Kidney capillary endothelial cell (primary cell): ENCODE measurements around the gene GUK1.
A peak's percentile ranks its signal among the peaks of the same experiment; 100 is the strongest.

Experiments used
- DNase-seq: peaks from one replicate; pipeline ENCODE4 v3.0.0-alpha.2; 2018; ENCODE audit warnings: low spot score

The GUK1 gene

GRCh38 chr1:228139931-228140723 lies at the start of gene GUK1:
GUK1 (plus strand) TSS chr1:228140279; CDS start chr1:228140303, 24 bp downstream.
- peak; percentile 100 for DNase-seq

GRCh38 chr1:228090613-228091081 lies 49.4 kb upstream of the GUK1 start:
- no peak for DNase-seq

GRCh38 chr1:228091084-228091483 lies 49.0 kb upstream of the GUK1 start:
- DNase-seq: no peak

DNA sequence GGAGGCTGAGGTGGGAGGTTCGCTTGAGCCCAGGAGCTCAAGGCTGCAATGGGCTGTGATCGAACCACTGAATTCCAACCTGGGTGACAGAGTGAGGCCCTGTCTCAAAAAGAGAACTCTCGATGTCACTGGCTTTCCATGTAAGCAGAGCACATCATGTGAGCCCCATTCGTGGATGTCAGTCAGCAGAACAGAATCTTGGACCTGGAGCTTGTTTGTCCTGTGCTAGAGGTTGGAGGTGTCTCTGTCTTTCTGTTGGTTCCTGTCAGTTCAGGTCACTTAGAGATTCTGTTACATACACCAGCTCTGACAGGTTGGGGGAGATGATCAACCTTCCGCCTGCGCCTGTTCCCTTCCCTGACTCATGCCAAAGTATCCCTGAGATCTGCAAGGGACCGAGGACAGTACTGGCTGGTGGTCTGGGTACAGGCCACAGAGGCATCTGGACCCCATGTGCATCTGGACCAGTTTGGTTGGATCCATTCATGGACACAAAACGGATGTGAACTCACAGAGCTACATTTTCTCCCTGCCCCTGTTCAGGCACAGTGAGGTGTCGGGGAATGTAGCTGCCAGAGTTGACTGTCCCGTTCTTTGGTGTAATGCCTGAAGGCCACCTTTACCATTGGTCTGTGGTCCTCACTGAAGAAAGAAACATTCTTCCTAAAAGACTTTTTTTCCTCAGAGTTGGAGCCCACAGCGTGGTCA lies 47.6 kb upstream of the GUK1 start:
- DNase-seq: no peak

DNA sequence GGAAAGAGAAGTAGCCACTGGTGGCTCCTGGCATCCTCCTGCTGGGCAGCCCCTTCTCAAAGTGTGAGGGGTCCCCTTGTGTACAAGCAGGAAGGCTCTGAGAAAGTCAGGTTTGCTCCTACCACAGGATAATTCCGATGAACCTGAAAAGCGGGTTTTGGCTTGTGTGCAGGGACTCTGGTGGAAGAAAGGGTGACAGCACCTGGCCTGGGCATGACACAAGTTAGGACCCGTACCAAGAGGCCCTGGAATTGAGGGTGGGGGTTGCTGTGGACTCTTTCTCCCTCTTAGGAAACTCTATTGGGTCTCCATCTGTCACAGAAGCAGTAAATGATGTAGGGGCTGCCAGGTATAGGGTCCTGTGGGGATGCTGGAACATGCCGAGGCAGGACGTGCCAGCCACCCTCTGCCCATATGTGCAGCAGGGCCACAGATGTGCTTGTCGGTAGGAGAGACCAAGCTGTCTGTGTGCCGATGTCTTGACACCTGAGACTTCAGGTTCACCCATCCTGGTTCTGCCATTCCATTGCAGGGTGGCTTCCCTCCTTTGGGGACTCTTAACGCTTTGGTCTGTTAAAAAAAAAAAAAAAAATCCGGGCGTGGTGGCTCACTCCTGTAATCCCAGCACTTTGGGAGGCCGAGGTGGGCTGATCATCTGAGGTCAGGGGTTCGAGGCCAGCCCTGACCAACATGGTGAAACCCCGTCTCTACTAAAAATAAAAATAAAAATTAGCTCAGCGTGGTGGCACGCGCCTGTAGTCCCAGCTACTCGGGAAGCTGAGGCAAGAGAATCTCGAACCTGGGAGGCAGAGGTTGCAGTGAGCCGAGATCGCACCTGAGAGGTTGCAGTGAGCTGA lies 46.8 kb upstream of the GUK1 start:
- DNase-seq: no peak

DNA sequence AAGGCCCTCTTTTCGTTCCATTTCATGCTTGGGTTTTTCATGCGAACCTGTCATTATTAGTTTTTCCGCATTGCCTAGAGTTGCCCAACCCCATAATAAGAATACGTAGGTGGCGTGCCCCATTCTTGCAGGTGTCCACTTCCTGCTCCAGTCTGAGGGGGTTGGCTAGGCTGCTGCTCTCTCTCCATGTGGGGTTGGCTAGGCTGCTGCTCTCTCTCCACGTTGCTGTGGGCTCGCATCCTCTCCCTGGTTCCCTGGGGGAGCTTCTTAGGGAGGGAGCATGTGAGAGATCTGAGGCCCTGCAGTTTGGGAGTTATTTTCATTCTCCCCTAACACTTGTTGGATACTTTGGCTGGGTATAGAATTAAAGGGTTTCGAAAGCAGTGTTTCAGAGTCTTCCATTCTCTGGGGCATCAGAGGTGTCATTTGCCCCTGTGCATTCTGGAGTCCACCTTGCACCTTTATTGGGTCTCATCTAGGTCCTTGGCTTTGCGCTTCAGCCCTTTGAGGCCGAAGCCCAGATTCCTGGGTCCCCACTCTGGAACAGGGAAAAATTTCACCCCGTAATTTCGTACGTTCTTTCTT lies 45.6 kb upstream of the GUK1 start:
- DNase-seq: no peak

DNA sequence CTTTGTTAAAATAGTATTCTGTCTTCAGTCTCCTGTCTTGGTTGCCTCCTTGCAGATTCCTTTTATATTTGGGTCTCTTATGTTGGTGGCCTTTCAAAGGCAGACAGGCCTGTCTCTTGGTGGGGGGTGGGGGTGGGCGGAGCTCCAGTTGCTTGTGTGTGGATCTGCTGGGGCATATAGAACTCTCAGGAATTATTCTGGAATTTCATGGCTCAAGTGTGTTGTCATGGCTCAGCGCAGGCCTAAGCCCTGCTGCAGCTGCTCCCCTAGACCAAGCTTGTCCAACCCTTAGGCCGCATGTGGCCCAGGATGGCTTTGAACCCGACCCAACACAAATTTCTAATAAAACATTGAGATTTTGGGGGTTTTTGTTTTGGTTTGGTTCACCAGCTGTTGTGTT lies 44.9 kb upstream of the GUK1 start:
- DNase-seq: no peak

DNA sequence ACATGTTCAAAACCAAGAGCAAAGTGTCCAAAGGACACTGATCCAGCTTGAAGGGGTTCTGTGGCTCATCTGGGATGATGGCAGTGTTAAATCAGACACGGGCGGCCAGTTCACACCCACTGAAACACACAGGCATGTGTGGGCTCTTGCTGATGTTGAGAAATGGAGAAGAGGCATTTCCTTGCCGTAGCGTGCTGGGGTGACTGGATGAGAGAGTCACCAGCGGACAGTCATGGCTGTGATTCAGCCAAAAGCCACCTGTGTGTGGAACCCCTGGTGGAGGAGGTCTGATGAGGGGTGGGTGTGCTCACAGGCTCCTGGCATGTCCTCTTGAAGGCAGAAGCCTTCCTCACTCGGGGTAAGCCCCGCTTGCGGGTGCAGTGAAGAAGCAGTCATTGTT lies 44.1 kb upstream of the GUK1 start:
- DNase-seq: no peak

DNA sequence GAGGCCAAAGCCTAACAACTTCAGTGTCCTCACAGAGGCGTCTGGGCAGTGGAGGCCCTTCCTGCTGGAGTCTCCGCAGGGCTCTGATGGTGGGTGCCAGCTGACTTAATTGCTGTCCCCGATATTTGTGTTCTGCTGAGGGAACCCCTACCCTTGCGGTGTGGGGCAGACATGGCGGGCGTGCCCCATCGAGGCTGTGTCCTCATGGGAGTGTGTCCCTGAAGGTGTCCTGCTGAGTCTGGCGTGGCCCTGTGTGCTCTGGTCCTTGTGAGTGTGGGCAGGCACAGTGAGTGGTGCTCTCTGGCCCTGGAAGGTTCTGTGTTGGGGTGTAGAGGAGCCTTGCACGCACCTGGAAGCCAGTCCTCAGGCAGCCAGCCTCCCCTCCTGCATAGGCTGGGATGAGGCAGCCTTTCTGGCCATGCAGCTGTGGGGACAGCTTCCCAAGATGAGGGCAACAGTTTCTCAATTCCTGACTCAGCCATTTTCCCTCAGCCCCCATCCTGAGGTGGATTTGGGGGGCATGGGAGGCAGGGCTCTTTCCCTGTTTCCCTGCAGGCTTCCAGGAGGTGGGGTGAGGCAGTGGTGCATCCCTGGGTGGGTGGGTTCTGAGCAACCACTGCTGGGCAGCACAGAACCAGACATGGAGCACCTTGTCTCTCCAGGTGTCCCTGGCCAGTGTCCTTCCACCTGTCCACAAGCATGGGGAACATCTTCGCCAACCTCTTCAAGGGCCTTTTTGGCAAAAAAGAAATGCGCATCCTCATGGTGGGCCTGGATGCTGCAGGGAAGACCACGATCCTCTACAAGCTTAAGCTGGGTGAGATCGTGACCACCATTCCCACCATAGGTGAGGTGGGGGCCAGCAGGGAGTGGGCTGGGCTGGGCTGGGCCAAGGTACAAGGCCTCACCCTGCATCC lies 43.4 kb upstream of the GUK1 start:
- DNase-seq: no peak

- DNase-seq: no peak
Observed at GRCh38 chr1:228097333-228098081, 42.6 kb upstream of the GUK1 start.

GRCh38 chr1:228098323-228098931 lies 41.7 kb upstream of the GUK1 start:
- no peak for DNase-seq

DNA sequence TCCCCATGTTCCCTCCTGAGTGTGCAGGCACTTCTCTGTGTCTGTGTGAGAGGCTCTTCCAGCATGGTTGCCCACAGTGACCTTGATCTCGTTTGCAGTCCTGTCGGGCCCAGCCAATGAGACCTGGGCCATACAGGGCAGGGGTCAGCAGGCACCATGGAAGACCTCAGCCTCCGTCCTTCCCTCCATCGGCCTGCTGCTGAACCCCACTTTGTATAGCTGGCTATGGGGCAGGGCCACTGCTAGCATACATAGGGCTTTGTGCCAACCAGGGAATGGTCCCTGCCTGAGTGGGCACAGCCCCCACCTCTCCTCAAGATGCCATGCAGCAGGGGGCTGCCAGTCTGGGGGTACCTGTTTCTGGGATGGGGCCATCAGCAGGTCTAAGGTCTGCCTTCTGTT lies 40.7 kb upstream of the GUK1 start:
- no peak for DNase-seq

DNA sequence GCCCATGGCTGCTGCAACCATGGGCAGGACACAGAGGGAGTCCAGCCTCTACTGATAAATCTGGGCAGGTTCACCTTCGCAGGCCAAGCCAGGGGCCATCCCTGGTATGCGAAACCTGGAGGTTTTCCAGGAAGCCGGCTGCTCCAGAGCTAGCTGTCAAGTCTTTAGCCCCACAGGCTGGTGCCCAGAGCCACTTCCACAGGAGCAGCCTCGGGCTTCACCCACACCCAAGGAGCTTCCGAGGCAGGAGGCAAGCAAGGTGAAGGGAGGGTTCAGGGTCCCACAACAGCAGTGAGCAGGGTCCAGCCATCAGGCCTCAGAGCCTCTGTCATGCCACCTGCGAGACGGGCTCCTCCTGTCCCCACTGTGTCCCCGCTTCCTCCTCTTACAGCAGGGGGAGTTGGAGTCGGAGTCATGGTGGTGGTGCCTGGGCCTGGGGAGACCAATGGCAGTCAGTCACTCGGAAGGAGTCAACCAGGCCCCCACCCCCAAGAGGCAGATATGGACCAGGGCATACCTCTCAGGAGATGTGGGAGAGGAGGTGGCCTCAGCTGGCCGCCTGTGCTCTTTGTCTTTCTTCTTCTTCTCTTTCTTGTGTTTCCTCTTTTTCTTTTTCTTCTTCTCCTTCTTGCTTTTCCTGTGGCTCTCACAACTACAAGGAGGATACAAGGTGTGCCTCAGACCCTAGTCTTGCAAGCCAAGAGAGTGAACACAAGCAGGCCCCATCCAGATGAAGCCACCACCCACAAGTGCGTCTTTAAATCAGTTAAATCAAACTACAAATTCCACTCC lies 39.1 kb upstream of the GUK1 start:
- no peak for DNase-seq

GRCh38 chr1:228101614-228101993 lies 38.5 kb upstream of the GUK1 start:
- DNase-seq: no peak

GRCh38 chr1:228101994-228102790 lies 37.9 kb upstream of the GUK1 start:
- DNase-seq: no peak

DNA sequence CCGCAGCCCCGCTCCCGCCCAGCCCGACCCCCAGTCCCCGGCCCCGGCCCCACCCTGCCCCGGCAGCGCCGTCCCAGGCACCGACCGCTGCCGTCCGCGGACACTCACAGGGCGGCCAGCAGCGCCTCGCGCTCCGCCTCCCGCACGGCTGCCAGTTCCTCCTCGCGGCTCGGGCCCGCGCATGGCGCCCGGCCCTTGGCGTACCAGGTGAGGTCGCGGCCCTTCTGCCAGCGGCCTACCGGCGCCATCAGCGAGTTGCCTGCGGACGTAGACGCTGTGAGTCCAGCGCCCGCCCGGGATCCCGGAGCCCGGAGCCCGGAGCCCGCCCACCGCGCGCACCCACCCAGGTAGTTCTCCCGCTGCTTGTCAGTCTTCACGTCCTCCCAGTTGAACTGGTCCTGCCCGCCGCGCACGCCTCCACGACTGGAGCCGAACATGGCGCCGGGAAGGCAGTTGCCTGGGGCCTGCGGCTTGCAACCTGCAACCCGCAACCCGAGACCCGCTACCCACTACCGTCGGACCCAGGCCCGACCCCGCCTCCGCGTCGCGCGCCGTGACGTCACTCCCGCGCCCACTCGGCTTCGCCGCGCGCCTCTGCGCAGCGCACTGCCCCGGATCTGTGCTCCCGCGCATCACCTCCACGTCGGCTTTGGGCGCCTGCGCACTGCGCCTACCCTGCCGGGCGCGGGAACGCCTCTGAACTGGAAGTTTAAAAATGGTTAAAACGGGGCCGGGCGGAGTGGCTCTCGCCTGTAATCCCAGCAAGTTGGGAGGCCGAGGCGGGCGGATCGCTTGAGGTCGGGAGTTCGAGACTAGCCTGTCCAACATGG lies 37.1 kb upstream of the GUK1 start, which contains the start of gene C1orf35:
C1orf35 (minus strand) TSS at position 535 of the 830 bp plus-strand sequence; CDS start at position 437, 98 bp downstream.
- peak; percentile 90 for DNase-seq
